LNCAP (cell line): ENCODE results near the gene PSTPIP1.

Source experiments
- TF ChIP-seq, protein P1 (sequence below): fragments of 450-650 bp; IDR thresholded peaks from 2 replicates; pipeline ENCODE4 v1.5.1; 2017; ENCODE audit warnings: mild to moderate bottlenecking

The PSTPIP1 gene

DNA sequence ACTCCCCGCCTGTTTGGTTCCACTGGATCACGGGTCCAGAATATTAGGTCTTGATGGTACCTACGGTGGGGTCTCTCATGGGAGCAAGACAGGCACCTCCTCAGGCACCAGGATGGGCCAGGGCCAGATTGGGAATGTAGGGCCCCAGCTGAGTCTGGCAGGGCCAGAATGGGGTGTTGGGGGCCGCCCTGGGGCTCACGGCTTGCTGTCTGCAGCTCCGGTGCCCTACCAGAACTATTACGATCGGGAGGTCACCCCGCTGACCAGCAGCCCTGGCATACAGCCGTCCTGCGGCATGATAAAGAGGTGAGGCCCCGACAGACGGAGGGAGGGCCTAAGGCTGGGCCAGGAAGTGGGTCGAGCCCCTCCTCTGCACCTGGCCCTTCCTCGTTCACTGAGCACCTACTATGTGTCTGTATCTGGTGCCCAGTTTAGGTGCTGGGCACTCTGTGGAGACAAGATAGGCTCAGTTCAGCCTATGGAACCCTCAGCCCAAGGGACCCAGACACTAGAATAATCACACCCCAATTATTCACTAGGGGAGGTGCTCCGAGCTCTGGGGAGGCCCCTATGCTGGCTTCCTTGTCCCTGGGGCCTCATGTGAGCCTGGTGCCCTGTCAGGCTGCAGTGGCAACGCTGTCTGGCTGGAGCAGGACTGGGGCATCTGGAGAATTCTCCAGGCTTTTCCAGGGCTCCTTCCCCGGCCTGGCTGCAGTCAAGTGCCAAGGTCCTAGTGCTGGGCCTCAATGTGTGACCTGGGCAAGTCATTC is 37.9 kb downstream of the PSTPIP1 start:
- TF ChIP-seq, protein P1, sequence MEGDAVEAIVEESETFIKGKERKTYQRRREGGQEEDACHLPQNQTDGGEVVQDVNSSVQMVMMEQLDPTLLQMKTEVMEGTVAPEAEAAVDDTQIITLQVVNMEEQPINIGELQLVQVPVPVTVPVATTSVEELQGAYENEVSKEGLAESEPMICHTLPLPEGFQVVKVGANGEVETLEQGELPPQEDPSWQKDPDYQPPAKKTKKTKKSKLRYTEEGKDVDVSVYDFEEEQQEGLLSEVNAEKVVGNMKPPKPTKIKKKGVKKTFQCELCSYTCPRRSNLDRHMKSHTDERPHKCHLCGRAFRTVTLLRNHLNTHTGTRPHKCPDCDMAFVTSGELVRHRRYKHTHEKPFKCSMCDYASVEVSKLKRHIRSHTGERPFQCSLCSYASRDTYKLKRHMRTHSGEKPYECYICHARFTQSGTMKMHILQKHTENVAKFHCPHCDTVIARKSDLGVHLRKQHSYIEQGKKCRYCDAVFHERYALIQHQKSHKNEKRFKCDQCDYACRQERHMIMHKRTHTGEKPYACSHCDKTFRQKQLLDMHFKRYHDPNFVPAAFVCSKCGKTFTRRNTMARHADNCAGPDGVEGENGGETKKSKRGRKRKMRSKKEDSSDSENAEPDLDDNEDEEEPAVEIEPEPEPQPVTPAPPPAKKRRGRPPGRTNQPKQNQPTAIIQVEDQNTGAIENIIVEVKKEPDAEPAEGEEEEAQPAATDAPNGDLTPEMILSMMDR, result no peak

DNA sequence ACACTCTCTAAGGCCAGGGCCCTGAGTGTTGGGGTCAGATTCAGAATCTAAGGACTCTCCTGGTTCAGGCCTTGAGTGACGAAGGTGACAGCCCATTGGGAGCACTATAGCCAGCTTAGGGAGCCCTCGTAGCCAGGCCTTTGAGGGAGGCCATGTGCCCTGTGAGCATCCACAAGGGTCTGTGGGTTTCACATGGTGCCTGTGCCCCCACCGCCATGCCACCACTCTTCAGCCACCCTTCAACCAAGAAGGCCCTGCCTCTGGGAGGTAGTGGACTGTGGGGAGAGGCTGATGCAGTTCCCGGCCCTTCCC is 38.4 kb downstream of the PSTPIP1 start:
- TF ChIP-seq, protein P1, result no peak

DNA sequence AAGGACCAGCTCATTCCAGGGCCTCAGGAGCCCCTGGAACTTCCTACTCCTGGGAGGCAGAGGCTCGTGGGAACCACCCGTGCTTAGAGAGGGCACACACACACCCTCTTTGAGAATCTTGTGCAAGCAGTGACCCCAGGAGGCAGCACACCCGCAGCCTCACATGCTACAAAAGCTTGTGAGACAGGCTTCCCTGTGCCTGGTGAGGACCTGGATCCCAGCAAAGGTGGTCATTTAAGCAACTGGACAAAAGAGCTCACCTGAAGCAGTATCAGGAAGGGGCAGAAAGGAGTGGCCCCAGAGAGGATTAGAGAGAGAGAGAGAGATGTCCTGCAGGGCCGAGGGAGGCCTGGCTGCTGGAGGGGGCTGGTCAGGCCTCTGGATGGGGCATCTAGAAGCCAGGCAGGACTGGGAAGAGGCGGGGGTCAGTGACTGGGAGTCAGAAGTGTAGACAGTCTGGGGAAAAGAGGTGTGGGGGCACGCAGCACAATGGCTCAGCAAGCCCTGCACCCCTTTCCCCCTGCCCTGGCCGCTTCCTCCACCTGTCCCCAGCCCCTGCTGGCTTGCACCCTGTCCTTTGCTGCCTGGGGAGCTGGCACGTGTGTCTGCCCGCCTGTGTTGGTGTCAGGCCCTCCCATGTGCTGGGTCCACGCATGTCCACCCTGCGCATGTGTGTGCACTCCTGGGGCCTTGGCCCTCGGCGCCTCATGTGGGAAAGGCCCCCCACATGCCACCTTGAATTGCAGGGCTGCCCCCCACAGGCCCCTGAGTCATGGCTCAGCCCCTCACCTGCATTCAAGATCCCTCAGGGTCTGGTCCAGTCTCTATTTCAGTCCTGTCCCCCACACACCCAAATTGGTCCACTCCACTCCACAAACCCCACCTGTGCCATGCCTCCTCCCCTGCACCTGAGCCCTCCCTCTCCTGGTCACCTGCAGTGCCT is 39.1 kb downstream of the PSTPIP1 start:
- TF ChIP-seq, protein P1, result no peak

DNA sequence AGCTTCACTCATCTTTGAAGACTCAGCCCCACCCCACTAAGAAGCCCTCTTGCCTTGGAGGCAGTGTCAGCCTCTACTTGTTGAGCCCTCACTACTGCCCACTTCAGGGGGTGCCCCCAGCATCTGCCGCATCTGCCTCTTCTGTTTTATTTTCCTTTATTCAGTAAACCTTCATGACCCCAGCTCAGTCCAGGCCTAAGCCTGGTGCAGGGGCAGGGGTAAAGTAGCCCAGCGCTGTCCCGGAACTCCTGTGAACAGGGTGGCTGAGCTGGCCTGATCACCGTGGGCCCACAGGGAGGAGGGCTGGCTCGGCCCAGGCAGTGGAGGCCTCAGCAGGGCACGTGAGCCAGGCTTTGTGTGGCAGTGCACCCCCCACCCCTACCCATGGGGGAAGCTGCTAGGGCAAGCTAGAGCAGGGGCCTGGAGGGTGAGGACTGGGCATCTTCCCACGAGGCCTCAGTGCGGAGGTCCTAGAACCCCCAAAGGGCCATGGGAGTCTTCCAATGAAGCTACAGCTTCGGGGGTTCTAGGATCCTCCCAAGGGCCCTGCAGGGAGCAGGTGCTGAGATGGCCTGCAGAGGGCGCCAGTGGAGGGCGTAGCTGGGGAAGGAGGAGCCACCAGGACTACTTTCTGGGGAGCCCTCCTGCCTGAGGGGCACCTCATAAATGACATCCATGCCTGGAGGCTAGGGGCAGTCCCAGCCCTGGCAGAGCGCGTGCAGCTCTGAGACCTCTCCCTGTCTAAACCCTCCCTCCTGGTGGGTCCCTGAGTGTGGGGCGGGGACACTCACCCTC is 40.0 kb downstream of the PSTPIP1 start:
- TF ChIP-seq, protein P1, result peak; percentile 86

DNA sequence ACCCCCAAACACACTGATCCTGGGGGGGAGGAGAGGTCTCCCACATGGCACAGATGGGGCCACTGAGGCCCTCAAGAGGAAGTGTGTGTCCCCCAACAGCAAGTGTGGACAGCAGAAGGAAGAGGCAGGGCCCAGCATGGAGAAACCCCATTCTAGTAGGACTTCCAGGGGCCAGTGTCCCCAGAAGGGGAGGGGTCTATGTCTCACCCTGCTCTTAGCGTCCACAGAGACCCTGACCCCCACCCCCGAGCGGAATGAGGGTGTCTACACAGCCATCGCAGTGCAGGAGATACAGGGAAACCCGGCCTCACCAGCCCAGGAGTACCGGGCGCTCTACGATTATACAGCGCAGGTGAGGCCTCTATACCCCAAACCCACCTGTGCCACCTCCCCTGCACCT is 40.7 kb downstream of the PSTPIP1 start:
- TF ChIP-seq, protein P1, result no peak

DNA sequence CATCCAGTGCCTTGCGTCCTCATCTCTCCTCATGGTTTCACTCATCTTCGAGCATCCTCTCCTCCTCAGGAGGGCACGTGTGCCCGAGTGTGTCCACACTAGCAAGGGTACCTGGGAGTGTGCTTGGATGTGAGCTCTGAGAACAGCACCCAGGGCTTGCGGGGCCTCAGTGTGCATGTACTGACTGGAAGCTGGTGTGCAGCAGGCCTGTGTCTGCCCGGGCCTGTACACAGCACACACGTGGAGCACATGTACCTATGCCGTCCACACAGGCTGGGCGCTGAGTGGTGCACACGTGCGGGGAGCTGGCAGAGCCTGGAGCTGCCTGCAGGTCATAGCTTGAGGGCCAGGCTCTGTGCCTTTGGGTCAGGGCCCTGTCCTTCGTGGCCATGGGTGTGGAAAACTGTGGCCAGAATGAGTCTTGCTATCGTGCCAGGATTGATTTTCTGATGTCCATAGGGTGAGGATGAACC is 41.1 kb downstream of the PSTPIP1 start:
- TF ChIP-seq, protein P1, result no peak
